GM23338 (cell line): ENCODE data around the gene SASH1. TPM values are rescaled to one million over a fixed set of nuclear protein-coding genes. Genes with fewer than 3 reads are reported as not detected.

Experiments used
- ATAC-seq: fragments of 200-7000 bp; cut with Tn5 transposase; 3 replicates; pipeline ENCODE4 v1.9.1; 2020
- DNase-seq: peaks from one replicate; pipeline ENCODE4 v3.0.0-alpha.2; 2015; ENCODE audit warnings: low spot score
- H2AFZ ChIP-seq: fragments of 200-600 bp; sonication (generic); 2 replicates; pipeline ENCODE4 v1.8.0; 2016; ENCODE audit warnings: antibody characterized with exemption, mild to moderate bottlenecking, moderate library complexity
- H3F3A ChIP-seq: fragments of 200-600 bp; sonication (generic); replicated peaks from 2 replicates; pipeline ENCODE4 v1.8.0; 2017; ENCODE audit warnings: antibody characterized with exemption, mixed run types, low read depth
- H3K27ac ChIP-seq: fragments of 200-600 bp; sonication (generic); 2 replicates; pipeline ENCODE4 v1.6.1; 2016; ENCODE audit warnings: low read depth
- H3K27me3 ChIP-seq: fragments of 200-600 bp; sonication (generic); 2 replicates; pipeline ENCODE4 v1.8.0; 2016; ENCODE audit warnings: mild to moderate bottlenecking, mixed run types, moderate library complexity; ENCODE audit not compliant: insufficient read depth
- H3K36me3 ChIP-seq: fragments of 200-600 bp; sonication (generic); 2 replicates; pipeline ENCODE4 v1.8.0; 2016; ENCODE audit warnings: mild to moderate bottlenecking; ENCODE audit not compliant: insufficient read depth
- H3K4me1 ChIP-seq: fragments of 200-600 bp; sonication (generic); 2 replicates; pipeline ENCODE4 v1.8.0; 2016; ENCODE audit warnings: mild to moderate bottlenecking, moderate library complexity; ENCODE audit not compliant: insufficient read depth
- H3K4me2 ChIP-seq: fragments of 200-600 bp; sonication (generic); 2 replicates; pipeline ENCODE4 v1.7.1; 2017; ENCODE audit warnings: mixed run types
- H3K4me3 ChIP-seq: fragments of 200-600 bp; sonication (generic); 2 replicates; pipeline ENCODE4 v1.6.1; 2016; ENCODE audit warnings: mixed run types
- H3K79me2 ChIP-seq: fragments of 200-600 bp; sonication (generic); replicated peaks from 2 replicates; pipeline ENCODE4 v1.8.0; 2017; ENCODE audit warnings: mild to moderate bottlenecking; ENCODE audit not compliant: insufficient read depth
- H3K9me2 ChIP-seq: fragments of 200-600 bp; sonication (generic); 2 replicates; pipeline ENCODE4 v1.8.0; 2017; ENCODE audit not compliant: insufficient read depth
- H4K20me1 ChIP-seq: fragments of 200-600 bp; sonication (generic); replicated peaks from 2 replicates; pipeline ENCODE4 v1.8.0; 2017; ENCODE audit warnings: mild to moderate bottlenecking; ENCODE audit not compliant: insufficient read depth
- H3K27ac Mint-ChIP-seq: 2 replicates; pipeline ENCODE4 v1.8.0; 2020; ENCODE audit warnings: inconsistent platforms, mild to moderate bottlenecking, moderate library complexity, mixed read lengths
- H3K27me3 Mint-ChIP-seq: 3 replicates; pipeline ENCODE4 v1.8.0; 2022; ENCODE audit warnings: low read depth, mild to moderate bottlenecking, moderate library complexity, mixed read lengths, inconsistent platforms; ENCODE audit not compliant: insufficient read depth, poor library complexity
- H3K36me3 Mint-ChIP-seq: 3 replicates; pipeline ENCODE4 v1.8.0; 2021; ENCODE audit warnings: low read depth, mild to moderate bottlenecking, inconsistent platforms, moderate library complexity, mixed read lengths
- H3K4me1 Mint-ChIP-seq: 3 replicates; pipeline ENCODE4 v1.8.0; 2020; ENCODE audit warnings: mild to moderate bottlenecking, inconsistent platforms, mixed read lengths
- H3K4me3 Mint-ChIP-seq: 3 replicates; pipeline ENCODE4 v1.8.0; 2021; ENCODE audit warnings: moderate library complexity, mild to moderate bottlenecking, inconsistent platforms, mixed read lengths
- H3K9me3 Mint-ChIP-seq: 3 replicates; pipeline ENCODE4 v1.8.0; 2020; ENCODE audit warnings: moderate library complexity, mild to moderate bottlenecking, inconsistent platforms, mixed read lengths
- CREB1 ChIP-seq: fragments of 250-450 bp; sonication (Bioruptor Pico); IDR thresholded peaks from 2 replicates; pipeline ENCODE4 v1.5.0; 2020; ENCODE audit warnings: low read depth, mild to moderate bottlenecking, moderate library complexity
- CTCF ChIP-seq, 2 experiments: fragments of 200-600 bp in 1 of 2; sonication (generic) in 1 of 2; conservative IDR thresholded peaks; 2 replicates each; pipeline versions ENCODE4 v1.5.1 to v1.6.1; 2016 to 2017; ENCODE audit warnings: antibody characterized with exemption in 2 of 2, low read depth in 2 of 2, mild to moderate bottlenecking in 2 of 2, moderate library complexity in 1 of 2
- EZH2 ChIP-seq: fragments of 200-600 bp; sonication (generic); IDR thresholded peaks from one replicate; pipeline ENCODE4 v1.8.0; 2017; ENCODE audit warnings: antibody characterized with exemption, mild to moderate bottlenecking, low read depth; ENCODE audit not compliant: unreplicated experiment
- NANOG ChIP-seq: IDR thresholded peaks from 2 replicates; pipeline ENCODE4 v1.6.1; 2016; ENCODE audit warnings: antibody characterized with exemption, borderline replicate concordance
- REST ChIP-seq: IDR thresholded peaks from one replicate; pipeline ENCODE4 v1.6.1; 2018; ENCODE audit warnings: antibody characterized with exemption; ENCODE audit not compliant: unreplicated experiment
- STAT1 ChIP-seq: IDR thresholded peaks from one replicate; pipeline ENCODE4 v1.6.1; 2016; ENCODE audit warnings: antibody characterized with exemption; ENCODE audit not compliant: unreplicated experiment
- ZNF462 ChIP-seq: fragments of 250-450 bp; sonication (Bioruptor Pico); IDR thresholded peaks from 2 replicates; pipeline ENCODE4 v1.5.0; 2020; ENCODE audit warnings: mild to moderate bottlenecking, moderate library complexity
- polyA plus RNA-seq: library from polyadenylated mRNA; unstranded; fragments of >200 nt; fragmentation: Nextera tagmentation; extraction: Ambion mirVana; gene quantifications from 2 replicates; pipeline ENCODE4 v1.2.1, GENCODE V29; 2016
- total RNA-seq: library from RNA; depleted of rRNA; stranded (reverse); fragments of >200 nt; shearing (Covaris generic); gene quantifications from 2 replicates; pipeline ENCODE4 v1.2.3, GENCODE V29; 2014

SASH1 gene
- total and polyA plus RNA-seq, 2 experiments from 2014 or later, result 8.2 to 30.2 TPM

- H4K20me1 ChIP-seq, result no peaks in the 10 kb centered on the region
- H3K79me2 ChIP-seq, result no peaks in the 10 kb centered on the region
- no peak overlapping the region for H2AFZ ChIP-seq
- Mint-ChIP-seq H3K36me3 (peaks cover 26% of the 10 kb centered on the region), H3K4me1 (peaks cover 34% of the 10 kb centered on the region), H3K9me3 (peaks cover 23% of the 10 kb centered on the region), H3K27me3 (peaks cover 16% of the 10 kb centered on the region), H3K4me3 (no peak overlapping the region), H3K27ac (no peak overlapping the region)
- ATAC-seq (no peak), DNase-seq (no peak)
- H3K9me2 ChIP-seq, result no peaks in the 10 kb centered on the region; the same call in 1 of the 2 replicates
- H3K4me3 ChIP-seq, result no peak overlapping the region
- no peak overlapping the region for H3K27ac ChIP-seq
- no peaks in the 10 kb centered on the region for H3K36me3 ChIP-seq
- no peak for TF ChIP-seq CREB1
- no peak for TF ChIP-seq REST
- no peak for TF ChIP-seq CTCF (conservative IDR thresholded peaks at IDR 0.05; ENCODE audit: low read depth in 2 of 2)
- no peak overlapping the region for H3K4me2 ChIP-seq
- no peaks in the 10 kb centered on the region for H3K27me3 ChIP-seq
- H3F3A ChIP-seq, result no peaks in the 10 kb centered on the region
- H3K4me1 ChIP-seq, result peaks cover 21% of the 10 kb centered on the region
Measured at GRCh38 chr6:148596891-148597455, 254.3 kb downstream of the SASH1 start.

- H3K4me1 ChIP-seq, result peaks cover 21% of the 10 kb centered on the region
- H3K27me3 ChIP-seq, result no peaks in the 10 kb centered on the region
- H2AFZ ChIP-seq, result no peak overlapping the region
- H3F3A ChIP-seq, result no peaks in the 10 kb centered on the region
- H4K20me1 ChIP-seq, result no peaks in the 10 kb centered on the region
- H3K79me2 ChIP-seq, result no peaks in the 10 kb centered on the region
- peak overlapping the region; percentile 46 for H3K4me2 ChIP-seq
- Mint-ChIP-seq H3K36me3 (peaks cover 40% of the 10 kb centered on the region), H3K9me3 (peaks cover 41% of the 10 kb centered on the region), H3K4me3 (0 out of 3 replicates have a peak overlapping the region, but pooled peaks have one; percentile 28), H3K27ac (peak overlapping the region; percentile 62; the same call in 1 of the 2 replicates), H3K27me3 (peaks cover 14% of the 10 kb centered on the region), H3K4me1 (peaks cover 31% of the 10 kb centered on the region)
- ATAC-seq (no peak), DNase-seq (no peak)
- H3K4me3 ChIP-seq, result no peak overlapping the region
- H3K9me2 ChIP-seq, result no peaks in the 10 kb centered on the region
- peak overlapping the region; percentile 92 for H3K27ac ChIP-seq
- no peaks in the 10 kb centered on the region for H3K36me3 ChIP-seq
- TF ChIP-seq STAT1 (no peak), EZH2 (no peak), ZNF462 (no peak), NANOG (no peak), CTCF (conservative IDR thresholded peaks at IDR 0.05; ENCODE audit: low read depth in 2 of 2) (no peak)
Measured at GRCh38 chr6:148598724-148599123, 256.1 kb downstream of the SASH1 start.
